SK-N-SH treated with all-trans-retinoic acid at 6 μM for 48 hours (cell line): ENCODE measurements around the gene NAP1L4.

ENCODE experiments used
- ATAC-seq: fragments of 200-7000 bp; cut with Tn5 transposase; 3 replicates; pipeline ENCODE4 v1.9.1; 2020; ENCODE audit warnings: mild to moderate bottlenecking, moderate library complexity
- BACH2 ChIP-seq: fragments of 250-450 bp; sonication (Bioruptor Pico); IDR thresholded peaks from 2 replicates; pipeline ENCODE4 v1.9.0; 2021; ENCODE audit warnings: mild to moderate bottlenecking, borderline replicate concordance
- CREB5 ChIP-seq: fragments of 250-450 bp; sonication (Bioruptor Pico); IDR thresholded peaks from 2 replicates; pipeline ENCODE4 v1.5.1; 2020; ENCODE audit warnings: low read depth, mild to moderate bottlenecking, moderate library complexity
- CSRNP3 ChIP-seq: fragments of 250-450 bp; sonication (Bioruptor Pico); IDR thresholded peaks from 2 replicates; pipeline ENCODE4 v1.5.1; 2021; ENCODE audit warnings: mild to moderate bottlenecking, moderate library complexity
- ESRRG ChIP-seq: fragments of 250-450 bp; sonication (Bioruptor Pico); IDR thresholded peaks from 2 replicates; pipeline ENCODE4 v1.6.1; 2021; ENCODE audit warnings: mild to moderate bottlenecking
- GLIS3 ChIP-seq: fragments of 250-450 bp; sonication (Bioruptor Pico); IDR thresholded peaks from 2 replicates; pipeline ENCODE4 v1.5.0; 2020; ENCODE audit warnings: mild to moderate bottlenecking, moderate library complexity
- ISL1 ChIP-seq: fragments of 250-450 bp; sonication (Bioruptor Pico); IDR thresholded peaks from 2 replicates; pipeline ENCODE4 v2.1.2; 2022; ENCODE audit warnings: mild to moderate bottlenecking, moderate library complexity
- OSR1 ChIP-seq: fragments of 250-450 bp; sonication (Bioruptor Pico); IDR thresholded peaks from 2 replicates; pipeline ENCODE4 v1.8.0; 2022; ENCODE audit warnings: moderate library complexity, mild to moderate bottlenecking, inconsistent platforms
- PATZ1 ChIP-seq: fragments of 250-450 bp; sonication (Bioruptor Pico); IDR thresholded peaks from 2 replicates; pipeline ENCODE4 v1.8.0; 2020; ENCODE audit warnings: mild to moderate bottlenecking, moderate library complexity, borderline replicate concordance
- RARB ChIP-seq: fragments of 250-450 bp; sonication (Bioruptor Pico); IDR thresholded peaks from 2 replicates; pipeline ENCODE4 v1.8.0; 2021; ENCODE audit warnings: mild to moderate bottlenecking, moderate library complexity
- SNAI2 ChIP-seq: fragments of 250-450 bp; sonication (Bioruptor Pico); IDR thresholded peaks from 2 replicates; pipeline ENCODE4 v1.5.0; 2020; ENCODE audit warnings: mild to moderate bottlenecking, moderate library complexity
- TOX ChIP-seq: fragments of 250-450 bp; sonication (Bioruptor Pico); IDR thresholded peaks from 2 replicates; pipeline ENCODE4 v1.8.0; 2021; ENCODE audit warnings: mild to moderate bottlenecking, moderate library complexity, borderline replicate concordance
- ZFP30 ChIP-seq: fragments of 450-650 bp; formaldehyde crosslinking; IDR thresholded peaks from 2 replicates; pipeline ENCODE4 v1.5.0; 2022; ENCODE audit warnings: mild to moderate bottlenecking, moderate library complexity
- ZNF565 ChIP-seq: fragments of 450-650 bp; formaldehyde crosslinking; conservative IDR thresholded peaks from 2 replicates; pipeline ENCODE4 v1.5.0; 2020; ENCODE audit warnings: low read depth, mild to moderate bottlenecking, moderate library complexity
- ZNF70 ChIP-seq: fragments of 450-650 bp; formaldehyde crosslinking; IDR thresholded peaks from 2 replicates; pipeline ENCODE4 v1.5.0; 2020; ENCODE audit warnings: mild to moderate bottlenecking, moderate library complexity
- ZNF8 ChIP-seq: fragments of 450-650 bp; formaldehyde crosslinking; IDR thresholded peaks from 2 replicates; pipeline ENCODE4 v1.5.0; 2020; ENCODE audit warnings: mild to moderate bottlenecking, moderate library complexity
- TF ChIP-seq, protein P1 (sequence below): fragments of 250-450 bp; sonication (Bioruptor Pico); IDR thresholded peaks from 2 replicates; pipeline ENCODE4 v1.8.0; 2021; ENCODE audit warnings: low read depth, mild to moderate bottlenecking, moderate library complexity, borderline replicate concordance
- TF ChIP-seq, protein P2 (sequence below): fragments of 250-450 bp; sonication (Bioruptor Pico); IDR thresholded peaks from 2 replicates; pipeline ENCODE4 v1.5.0; 2020; ENCODE audit warnings: mild to moderate bottlenecking, moderate library complexity

Gene NAP1L4

DNA sequence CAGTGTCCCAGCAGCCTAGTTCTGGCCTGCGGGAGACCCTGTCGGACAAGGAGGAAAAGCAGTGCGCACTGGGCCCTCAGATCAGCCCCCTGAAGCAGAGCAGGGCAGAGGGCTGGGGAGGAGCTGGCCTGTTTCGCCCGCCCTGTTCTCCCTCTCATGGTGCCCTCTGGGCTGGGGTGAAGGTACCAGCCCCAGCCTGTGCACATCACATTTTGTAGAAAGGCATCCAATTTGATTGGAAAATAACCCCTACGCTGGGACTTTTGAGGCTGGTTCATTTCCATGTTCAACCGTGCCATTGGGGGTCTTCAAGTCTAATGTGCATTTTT lies 832 bp upstream of the NAP1L4 start:
- TF ChIP-seq, protein P1, sequence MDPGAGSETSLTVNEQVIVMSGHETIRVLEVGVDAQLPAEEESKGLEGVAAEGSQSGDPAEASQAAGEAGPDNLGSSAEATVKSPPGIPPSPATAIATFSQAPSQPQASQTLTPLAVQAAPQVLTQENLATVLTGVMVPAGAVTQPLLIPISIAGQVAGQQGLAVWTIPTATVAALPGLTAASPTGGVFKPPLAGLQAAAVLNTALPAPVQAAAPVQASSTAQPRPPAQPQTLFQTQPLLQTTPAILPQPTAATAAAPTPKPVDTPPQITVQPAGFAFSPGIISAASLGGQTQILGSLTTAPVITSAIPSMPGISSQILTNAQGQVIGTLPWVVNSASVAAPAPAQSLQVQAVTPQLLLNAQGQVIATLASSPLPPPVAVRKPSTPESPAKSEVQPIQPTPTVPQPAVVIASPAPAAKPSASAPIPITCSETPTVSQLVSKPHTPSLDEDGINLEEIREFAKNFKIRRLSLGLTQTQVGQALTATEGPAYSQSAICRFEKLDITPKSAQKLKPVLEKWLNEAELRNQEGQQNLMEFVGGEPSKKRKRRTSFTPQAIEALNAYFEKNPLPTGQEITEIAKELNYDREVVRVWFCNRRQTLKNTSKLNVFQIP (CRISPR knock-in tag), result no peak
- TF ChIP-seq CREB5, result no peak
- no peak for TF ChIP-seq ISL1 (CRISPR knock-in tag)
- no peak for TF ChIP-seq GLIS3 (CRISPR knock-in tag)
- TF ChIP-seq ZNF8, result no peak
- no peak for TF ChIP-seq ZFP30 (CRISPR knock-in tag)
- TF ChIP-seq, protein P2, sequence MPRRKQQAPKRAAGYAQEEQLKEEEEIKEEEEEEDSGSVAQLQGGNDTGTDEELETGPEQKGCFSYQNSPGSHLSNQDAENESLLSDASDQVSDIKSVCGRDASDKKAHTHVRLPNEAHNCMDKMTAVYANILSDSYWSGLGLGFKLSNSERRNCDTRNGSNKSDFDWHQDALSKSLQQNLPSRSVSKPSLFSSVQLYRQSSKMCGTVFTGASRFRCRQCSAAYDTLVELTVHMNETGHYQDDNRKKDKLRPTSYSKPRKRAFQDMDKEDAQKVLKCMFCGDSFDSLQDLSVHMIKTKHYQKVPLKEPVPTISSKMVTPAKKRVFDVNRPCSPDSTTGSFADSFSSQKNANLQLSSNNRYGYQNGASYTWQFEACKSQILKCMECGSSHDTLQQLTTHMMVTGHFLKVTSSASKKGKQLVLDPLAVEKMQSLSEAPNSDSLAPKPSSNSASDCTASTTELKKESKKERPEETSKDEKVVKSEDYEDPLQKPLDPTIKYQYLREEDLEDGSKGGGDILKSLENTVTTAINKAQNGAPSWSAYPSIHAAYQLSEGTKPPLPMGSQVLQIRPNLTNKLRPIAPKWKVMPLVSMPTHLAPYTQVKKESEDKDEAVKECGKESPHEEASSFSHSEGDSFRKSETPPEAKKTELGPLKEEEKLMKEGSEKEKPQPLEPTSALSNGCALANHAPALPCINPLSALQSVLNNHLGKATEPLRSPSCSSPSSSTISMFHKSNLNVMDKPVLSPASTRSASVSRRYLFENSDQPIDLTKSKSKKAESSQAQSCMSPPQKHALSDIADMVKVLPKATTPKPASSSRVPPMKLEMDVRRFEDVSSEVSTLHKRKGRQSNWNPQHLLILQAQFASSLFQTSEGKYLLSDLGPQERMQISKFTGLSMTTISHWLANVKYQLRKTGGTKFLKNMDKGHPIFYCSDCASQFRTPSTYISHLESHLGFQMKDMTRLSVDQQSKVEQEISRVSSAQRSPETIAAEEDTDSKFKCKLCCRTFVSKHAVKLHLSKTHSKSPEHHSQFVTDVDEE (CRISPR knock-in tag), result no peak
- TF ChIP-seq BACH2, result no peak
- TF ChIP-seq RARB (CRISPR knock-in tag), result no peak
- no peak for TF ChIP-seq OSR1 (CRISPR knock-in tag)
- no peak for TF ChIP-seq CSRNP3 (CRISPR knock-in tag)
- TF ChIP-seq ESRRG, result no peak
- no peak for TF ChIP-seq ZNF565
- no peak for TF ChIP-seq ZNF70 (CRISPR knock-in tag)
- no peak for TF ChIP-seq PATZ1 (CRISPR knock-in tag)
- TF ChIP-seq TOX, result no peak
- no peak for TF ChIP-seq SNAI2 (CRISPR knock-in tag)
- peak; percentile 26 for ATAC-seq

DNA sequence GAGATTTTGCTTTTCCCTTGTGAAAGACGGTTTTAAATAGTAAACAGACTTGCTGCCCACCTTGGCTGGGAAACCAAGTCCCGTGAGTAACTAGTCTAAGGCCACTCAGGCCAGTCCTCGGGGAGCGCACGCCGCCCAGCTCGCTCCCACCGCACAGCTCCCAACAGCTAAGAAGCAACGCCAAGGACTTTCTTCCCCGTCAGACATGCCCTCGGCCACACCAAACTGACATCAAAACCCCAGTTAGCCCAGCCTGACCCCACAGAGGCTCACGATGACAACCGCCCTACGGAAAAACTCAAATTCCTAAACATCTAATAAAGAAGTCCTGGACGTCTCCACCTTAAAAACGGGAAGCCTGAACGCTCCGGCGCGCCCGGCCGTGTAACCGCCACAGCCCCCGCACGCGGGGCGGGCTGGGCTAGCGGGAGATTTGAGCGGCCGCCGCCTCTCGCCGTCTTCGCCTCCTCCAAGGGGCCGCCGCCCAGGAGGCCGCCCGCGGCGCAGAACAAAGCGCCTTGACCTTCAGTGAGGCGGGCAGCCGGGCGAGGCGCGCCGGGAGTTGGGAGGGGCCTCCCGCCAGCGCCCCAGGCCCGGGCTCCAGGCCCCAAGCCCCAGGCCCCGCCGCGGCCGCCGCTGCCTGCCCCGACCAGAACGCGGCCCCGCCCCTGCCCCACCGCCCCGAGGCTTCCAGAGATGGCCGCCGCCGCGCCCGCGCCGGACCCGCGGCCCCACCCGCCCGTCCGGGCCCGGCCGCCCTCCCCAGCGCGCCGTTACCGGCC lies 486 bp downstream of the NAP1L4 start:
- ATAC-seq, result peak; percentile 39

More for the DNA sequence above, 486 bp downstream of the NAP1L4 start:
- TF ChIP-seq BACH2 (no peak), TOX (no peak), ZFP30 (CRISPR knock-in tag) (no peak), PATZ1 (CRISPR knock-in tag) (no peak), ESRRG (no peak)
